Measurements from ENCODE around the gene CITED2.
A peak's percentile ranks its signal among the peaks of the same experiment; 100 is the strongest.

Gene CITED2

DNA sequence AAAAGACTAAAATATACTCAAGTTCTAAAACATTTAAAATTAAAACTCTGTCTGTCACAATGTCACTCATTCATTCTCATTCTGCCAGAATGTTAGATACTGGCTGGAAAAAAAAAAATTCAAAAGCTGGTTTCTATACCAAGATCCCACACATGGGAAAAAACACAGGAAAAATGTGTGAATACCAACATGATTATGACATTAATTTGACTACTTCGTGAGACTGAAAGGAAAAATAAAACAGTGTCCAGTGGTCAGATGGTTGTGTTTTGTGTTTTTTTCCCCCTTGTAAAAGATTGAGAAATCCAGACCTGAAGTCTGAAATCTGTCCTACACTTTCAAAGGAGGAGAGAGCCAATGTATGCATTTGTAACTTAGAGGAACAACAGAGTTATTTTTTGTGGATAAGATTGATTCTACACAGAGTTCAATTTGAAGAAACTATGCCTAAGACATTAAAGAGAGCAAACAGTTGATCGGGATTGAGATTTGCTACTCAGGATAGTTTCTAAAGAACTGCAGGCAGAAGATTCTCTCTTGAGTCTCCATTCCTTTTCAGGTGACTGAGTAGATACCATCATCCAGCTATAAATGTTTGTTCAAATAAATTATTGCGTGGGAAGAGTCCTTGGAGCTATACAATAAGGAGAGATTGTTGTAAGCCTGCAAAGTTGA is 43.5 kb downstream of the CITED2 start:
- no peak for DNase-seq (ENCODE audit: low read depth)

DNA sequence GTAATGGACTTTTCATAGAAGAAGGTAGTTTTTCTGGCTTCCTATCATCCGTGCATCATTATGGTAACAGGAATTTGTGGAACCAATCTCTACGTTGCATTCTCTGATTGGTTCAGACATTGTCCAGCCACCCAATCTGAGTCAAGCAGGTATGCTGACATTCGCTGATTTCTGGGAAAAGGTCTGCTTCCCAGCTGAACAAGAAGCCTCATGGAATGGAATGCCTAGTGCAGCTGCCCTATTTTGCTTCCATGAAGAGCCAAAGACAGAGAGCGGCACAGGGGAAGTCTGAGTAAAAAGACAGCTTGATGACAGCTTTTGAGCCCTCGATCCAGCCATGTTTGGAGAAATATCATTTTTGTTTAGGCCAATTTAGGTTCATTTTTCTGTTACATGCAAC is 44.1 kb downstream of the CITED2 start:
- DNase-seq (ENCODE audit: low read depth) = no peak

DNA sequence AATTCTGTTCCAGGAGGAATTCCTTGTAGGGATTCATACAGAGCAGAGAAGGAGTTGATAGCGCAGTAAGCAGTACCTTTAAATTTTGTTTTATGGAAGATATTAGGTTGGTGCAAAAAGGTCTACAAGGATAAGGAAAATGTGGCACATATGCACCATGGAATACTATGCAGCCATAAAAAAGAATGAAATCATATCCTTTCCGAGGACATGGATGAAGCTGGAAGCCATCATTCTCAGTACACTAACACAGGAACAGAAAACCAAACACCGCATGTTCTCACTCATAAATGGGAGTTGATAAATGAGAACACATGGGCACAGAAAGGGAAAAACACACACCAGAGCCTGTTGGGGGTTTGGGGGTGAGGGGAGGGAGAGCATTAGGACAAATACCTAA is 45.2 kb downstream of the CITED2 start:
- no peak for DNase-seq (ENCODE audit: low read depth)

DNA sequence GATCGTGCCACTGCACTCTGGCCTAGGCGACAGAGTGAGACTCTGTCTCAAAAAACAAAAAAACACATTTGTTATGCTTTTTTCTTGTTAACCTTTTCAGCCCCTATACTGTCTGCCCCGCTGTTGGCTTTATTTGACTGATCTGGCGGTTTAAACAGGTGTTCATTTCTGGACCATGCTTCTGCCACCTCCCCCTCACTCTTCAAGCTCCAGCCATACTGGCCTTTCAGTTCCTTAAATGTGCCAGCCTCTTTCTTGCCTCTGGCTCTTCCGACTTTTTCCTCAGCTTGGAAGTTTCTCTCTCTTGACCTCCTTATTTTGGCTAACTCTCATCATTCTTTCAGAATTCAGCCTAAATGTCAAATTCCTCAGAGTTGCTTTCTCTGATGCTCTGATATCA is 47.4 kb downstream of the CITED2 start:
- no peak for DNase-seq (ENCODE audit: low read depth)

DNA sequence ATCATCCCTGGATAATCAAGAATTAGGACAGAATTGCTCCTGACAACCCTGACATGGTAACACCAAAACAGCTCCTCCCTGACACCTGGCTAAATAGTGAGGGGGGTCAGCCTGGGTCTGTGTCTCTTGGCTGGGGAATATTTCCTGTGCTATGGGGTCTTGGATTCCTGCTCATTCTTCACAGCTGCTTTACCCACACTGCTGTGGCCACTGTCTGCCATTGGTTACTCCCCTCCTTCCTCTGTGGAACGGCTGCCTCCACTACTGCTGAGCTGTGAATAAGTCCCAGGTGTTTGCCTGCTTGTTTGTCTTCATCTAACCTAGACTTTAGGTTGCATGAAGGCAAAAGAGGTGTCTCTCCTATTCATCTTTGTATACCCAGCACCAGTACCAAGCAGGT is 48.8 kb downstream of the CITED2 start:
- DNase-seq (ENCODE audit: low read depth) = no peak

DNA sequence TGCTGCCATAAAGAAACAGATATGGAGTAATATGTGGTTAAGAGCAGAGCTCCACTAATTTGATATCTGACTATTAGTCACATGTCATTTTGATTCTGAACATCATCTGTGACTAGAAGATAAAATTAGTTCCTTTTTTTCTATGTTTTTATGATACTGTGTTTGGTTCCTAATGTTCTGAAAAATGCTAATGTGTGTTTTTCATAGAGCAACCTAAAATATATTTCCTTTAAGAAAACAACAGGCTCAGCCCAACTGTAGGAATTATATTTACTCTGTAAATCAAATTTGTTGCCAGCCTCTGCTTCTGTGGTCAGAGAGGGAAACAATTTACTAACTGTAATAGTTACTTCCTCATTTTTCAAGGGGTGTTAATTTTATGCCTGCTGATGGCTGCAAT is 49.3 kb downstream of the CITED2 start:
- DNase-seq (ENCODE audit: low read depth) = no peak

DNA sequence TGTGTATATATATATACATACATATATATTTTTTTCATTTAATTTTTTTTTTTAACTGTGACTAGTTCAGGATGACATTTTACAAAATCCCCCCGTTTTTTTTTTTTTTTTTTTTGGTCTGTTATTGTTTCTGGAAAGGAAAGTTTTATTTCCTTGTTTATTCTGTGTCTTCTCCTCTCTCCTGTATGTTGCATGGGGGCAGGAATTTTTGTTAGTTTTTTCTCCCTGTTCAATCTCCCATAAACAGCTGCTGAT is 50.2 kb downstream of the CITED2 start:
- no peak for DNase-seq (ENCODE audit: low read depth)

DNA sequence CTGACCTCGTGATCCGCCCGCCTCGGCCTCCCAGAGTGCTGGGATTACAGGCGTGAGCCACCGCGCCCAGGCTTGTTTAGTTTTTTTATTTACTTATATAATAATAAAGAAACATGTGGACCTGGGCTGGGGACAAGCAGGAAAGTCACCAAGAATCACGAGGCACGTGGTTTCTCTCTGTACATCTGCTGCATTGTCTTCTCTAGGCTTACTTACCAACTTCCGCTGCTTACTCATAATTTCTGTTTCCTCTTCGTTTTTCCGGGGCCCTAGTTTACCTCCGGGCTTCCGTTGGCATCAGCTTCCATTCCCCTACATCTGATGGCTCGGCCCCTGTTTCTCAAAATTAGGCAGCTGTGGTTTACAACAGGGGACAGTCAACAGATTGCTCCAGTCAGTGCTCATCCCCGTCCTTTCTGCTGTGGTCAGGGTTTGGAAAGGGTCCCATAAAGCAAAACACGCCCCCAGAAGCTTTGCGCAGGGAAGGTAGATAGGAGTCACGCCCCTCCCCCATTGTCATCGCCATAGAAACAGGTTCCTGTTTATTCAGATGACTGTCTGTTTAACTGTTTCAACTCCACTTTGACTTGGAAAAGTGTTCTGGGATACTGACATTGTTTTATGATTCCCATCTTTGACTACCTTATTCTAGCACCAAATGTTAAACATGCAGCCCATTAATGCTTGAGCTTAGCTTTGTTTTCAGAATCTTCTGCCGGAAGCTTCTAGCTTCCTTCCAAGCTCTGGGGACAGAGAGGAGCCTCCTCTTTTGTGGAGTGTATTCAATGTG is 50.7 kb downstream of the CITED2 start:
- DNase-seq (ENCODE audit: low read depth) = peak; percentile 34
